AG09319 (cell line): ENCODE data around the gene USP2.
"Not testable (repeated sequence)": the region's sequence is repeated elsewhere in the genome, so short reads cannot be mapped to it uniquely, and the experiment has no call there.

Source experiments
- DNase-seq: peaks from one replicate; pipeline ENCODE4 v3.0.0-alpha.2; 2010; ENCODE audit warnings: low read depth; ENCODE audit errors: extremely low read depth
- TF ChIP-seq, protein P1 (sequence below): IDR thresholded peaks from 2 replicates; pipeline ENCODE4 v1.5.1; 2011; ENCODE audit warnings: low read depth, mild to moderate bottlenecking, inconsistent platforms, low read length, moderate library complexity

USP2 gene

DNA sequence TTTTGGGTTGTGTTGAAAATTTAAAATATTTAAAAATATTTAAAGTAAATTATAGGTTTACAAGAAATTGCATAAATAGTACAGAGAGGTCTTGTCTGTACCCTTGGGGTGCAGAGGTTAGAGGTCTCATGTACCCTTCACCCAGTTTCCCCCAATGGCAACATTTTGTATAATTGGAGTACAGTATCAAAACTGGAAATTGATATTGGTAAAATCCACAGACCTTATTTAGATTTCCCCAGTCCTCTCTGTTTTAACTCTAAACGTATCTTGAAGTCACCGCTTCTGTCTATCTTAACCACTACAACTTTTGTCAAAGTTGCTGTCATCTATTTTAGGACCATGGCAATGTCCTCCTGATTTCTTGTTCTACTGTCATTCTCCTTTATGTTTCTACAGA, 30.6 kb upstream of the USP2 start:
- TF ChIP-seq, protein P1, sequence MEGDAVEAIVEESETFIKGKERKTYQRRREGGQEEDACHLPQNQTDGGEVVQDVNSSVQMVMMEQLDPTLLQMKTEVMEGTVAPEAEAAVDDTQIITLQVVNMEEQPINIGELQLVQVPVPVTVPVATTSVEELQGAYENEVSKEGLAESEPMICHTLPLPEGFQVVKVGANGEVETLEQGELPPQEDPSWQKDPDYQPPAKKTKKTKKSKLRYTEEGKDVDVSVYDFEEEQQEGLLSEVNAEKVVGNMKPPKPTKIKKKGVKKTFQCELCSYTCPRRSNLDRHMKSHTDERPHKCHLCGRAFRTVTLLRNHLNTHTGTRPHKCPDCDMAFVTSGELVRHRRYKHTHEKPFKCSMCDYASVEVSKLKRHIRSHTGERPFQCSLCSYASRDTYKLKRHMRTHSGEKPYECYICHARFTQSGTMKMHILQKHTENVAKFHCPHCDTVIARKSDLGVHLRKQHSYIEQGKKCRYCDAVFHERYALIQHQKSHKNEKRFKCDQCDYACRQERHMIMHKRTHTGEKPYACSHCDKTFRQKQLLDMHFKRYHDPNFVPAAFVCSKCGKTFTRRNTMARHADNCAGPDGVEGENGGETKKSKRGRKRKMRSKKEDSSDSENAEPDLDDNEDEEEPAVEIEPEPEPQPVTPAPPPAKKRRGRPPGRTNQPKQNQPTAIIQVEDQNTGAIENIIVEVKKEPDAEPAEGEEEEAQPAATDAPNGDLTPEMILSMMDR, result no peak
- DNase-seq, result no peak

DNA sequence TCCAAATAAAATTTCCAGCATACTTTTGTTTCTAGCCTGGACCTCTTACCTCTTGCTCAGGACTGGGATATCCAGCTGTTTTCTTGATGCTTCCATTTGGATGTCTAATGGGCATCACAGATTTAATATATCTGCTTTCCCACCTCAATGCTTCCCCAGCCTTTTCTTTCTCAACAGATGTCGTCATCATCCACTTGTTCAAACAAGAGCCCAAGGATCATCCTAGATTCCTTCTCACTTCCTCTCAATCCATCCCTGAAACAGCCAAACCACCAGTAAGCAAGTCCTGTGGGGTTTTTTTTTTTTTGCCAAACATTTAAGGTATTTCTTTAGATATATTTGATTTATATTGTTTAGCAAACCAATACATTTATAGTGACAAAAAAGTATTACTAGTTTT, 29.0 kb upstream of the USP2 start:
- DNase-seq, result no peak
- TF ChIP-seq, protein P1, result no peak

DNA sequence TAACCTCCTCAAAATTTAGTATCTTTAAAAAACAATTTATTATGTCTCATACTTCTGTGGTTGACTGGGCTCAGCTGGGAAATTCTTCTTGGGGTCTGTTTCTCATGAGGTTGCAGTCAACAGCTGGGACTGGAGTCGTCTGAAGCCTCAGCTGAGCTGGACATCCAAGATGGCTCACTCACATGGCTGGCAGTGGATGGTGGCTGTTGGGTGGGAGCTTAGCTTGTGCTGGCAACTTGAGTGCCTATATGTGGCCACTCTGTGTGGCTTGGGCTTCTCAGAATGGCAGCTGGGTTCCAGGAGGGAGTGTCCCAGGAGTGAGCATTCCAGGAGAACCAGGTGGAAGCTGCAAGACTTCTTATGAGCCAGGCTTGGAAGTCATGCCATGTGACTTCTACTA, 28.2 kb upstream of the USP2 start:
- no peak for DNase-seq
- TF ChIP-seq, protein P1, result no peak

DNA sequence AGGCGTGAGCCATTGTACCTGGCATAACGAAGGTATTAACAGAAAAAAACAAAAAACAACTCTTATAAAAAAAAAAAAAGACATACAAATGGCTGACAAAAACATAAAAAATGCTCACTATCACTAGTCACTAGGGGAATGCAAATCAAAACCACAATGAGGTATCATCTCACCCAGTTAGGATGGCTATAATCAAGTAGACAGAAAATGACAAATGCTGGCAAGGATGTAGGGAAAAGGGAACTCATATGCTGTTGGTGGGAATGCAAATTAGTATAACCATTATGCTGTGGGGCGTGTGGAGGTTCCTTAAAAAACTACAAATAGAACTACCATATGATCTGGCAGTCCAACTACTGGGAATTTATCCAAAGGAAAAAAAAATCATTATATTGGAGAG, 24.5 kb upstream of the USP2 start:
- TF ChIP-seq, protein P1, result no peak
- no peak for DNase-seq

DNA sequence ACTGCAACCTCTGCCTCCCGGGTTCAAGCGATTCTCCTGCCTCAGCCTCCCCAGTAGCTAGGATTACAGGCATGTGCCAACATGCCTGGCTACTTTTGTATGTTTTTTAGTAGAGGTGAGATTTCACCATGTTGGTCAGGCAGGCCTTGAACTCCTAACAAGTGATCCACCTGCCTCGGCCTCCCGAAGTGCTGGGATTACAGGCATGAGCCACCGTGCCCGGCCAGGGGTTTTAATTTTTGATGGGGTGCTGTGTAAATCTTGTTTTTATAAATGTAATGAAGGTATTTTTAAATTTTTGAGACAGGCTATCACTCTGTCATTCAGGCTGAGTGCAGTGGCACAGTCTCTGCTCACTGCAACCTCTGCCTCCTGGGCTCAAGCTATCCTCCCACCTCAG, 24.0 kb upstream of the USP2 start:
- DNase-seq, result not testable (repeated sequence)

DNA sequence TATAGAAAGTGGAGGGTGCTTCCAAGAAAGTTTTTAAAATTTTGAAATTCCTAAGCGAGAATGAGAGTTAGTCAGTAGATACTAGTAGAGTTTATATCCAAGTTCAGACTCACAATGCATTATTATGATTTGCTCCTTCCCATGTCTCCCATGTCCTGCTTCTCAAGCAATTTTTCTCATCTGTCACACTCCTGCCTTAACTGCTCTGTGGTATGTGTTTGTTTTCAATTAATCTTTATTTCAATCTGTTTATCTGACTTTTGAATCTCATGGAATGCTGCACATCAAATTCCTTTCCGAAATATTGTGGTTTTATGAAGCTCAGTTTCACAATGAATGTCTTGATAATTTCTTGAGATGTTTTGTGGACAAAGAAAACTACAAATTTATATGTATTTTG, 23.4 kb upstream of the USP2 start:
- DNase-seq, result no peak
- TF ChIP-seq, protein P1, result no peak

DNA sequence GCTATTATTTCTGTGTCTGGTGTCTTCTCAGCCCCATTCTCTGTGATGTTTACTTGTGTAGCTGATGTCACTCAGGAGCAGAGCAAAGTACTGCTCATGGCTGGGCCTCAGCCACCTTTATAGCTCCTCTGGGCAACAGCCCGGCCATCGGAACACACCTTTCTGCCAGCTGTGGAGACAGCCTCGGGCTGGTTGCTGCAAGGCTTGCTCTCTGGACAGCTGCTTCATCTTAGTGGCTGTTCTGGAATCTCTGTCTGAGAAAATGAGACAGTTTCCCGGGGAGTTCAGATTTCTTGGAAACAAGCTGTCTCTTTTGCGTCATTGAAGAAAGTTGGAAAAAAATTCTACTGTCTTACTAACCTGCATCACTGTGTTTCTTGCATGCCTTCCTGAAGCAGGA, 21.5 kb upstream of the USP2 start:
- TF ChIP-seq, protein P1, result no peak
- DNase-seq, result peak; percentile 22

DNA sequence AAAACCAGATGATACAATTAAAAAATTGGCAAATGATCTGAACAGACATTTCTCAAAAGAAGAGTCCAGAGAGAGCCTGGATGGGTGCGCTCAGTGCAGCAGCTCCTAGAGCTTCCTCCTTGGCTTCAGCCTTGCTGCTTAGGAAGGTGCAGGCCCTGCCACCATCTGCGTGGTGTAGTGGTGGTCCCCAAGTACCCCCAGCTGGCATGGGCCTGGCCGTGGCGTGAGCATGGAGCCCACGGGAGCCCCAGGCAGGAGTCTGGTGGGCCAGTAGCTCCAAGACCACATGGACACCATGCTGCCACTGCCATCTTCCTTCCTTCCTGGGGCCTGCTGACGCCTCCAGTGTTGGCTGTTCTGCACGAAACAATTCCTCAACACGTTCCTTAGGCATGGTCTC, 21.0 kb upstream of the USP2 start:
- DNase-seq, result no peak
- TF ChIP-seq, protein P1, result no peak
